ENCODE data around the gene SIRT5. TPM values are rescaled to one million over a fixed set of nuclear protein-coding genes. Genes with fewer than 3 reads are reported as not detected.

The SIRT5 gene
- total and polyA plus RNA-seq, 8 donors: 9.0 to 18.2 (median 16.4) TPM

DNA sequence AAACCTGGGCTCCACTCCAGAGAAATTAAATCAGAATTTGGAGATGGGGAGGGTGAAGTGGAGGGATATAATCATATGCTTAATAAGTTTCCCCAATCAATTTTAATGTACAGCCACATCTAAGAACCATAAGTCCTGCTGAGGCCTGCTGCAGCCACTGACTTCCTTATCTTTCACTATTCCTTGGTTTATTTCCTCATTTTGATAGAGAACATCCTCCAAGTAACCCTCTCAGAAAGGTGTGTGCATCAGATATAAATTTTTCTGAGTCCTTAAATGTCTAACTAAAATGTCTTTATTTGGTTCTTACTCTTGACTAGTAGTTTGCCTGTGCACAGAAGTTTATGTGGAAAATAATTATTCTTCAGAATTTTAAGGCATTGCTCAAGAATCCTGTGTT, 23.7 kb upstream of the SIRT5 start:
- Histone ChIP-seq H3K4me1 (no peaks in the 10 kb centered on the region), H3K27ac (no peak overlapping the region), H3K9me3 (no peaks in the 10 kb centered on the region), H3K36me3 (no peaks in the 10 kb centered on the region), H3K4me3 (no peak overlapping the region), H3K27me3 (no peaks in the 10 kb centered on the region)
- DNase-seq (no peak), ATAC-seq (no peak)
- TF ChIP-seq, protein P1, sequence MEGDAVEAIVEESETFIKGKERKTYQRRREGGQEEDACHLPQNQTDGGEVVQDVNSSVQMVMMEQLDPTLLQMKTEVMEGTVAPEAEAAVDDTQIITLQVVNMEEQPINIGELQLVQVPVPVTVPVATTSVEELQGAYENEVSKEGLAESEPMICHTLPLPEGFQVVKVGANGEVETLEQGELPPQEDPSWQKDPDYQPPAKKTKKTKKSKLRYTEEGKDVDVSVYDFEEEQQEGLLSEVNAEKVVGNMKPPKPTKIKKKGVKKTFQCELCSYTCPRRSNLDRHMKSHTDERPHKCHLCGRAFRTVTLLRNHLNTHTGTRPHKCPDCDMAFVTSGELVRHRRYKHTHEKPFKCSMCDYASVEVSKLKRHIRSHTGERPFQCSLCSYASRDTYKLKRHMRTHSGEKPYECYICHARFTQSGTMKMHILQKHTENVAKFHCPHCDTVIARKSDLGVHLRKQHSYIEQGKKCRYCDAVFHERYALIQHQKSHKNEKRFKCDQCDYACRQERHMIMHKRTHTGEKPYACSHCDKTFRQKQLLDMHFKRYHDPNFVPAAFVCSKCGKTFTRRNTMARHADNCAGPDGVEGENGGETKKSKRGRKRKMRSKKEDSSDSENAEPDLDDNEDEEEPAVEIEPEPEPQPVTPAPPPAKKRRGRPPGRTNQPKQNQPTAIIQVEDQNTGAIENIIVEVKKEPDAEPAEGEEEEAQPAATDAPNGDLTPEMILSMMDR (IDR thresholded peaks at IDR 0.05): no peak
- intact Hi-C loops (cut with DNase I): no loop called here

DNA sequence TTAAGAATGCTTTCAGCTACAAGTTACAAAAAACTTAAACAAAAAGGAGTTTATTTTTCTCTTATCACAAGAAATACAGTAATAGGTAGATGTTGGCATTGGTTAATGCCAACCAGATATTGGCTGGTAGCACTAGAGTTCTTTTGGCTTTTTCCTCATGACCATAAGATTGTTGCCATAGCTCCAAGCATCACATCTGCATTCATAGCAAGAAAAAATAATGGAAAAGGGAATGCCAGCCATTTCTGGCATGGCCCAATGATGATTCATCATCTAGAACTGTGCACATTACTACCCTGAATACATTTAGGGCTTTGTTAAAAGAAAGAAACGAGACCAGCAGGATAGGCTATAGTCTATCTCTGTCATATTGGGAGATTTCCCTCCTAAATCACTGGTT, 20.8 kb upstream of the SIRT5 start:
- peaks cover 0 to 2% of the 10 kb centered on the region in 2 donors for H3K4me1 ChIP-seq
- intact Hi-C loops (cut with DNase I): no loop called here
- no peaks in the 10 kb centered on the region for H3K36me3 ChIP-seq
- ATAC-seq: no peak
- TF ChIP-seq, protein P1 (IDR thresholded peaks at IDR 0.05): no peak
- peak overlapping the region in 1 of 2 donors; percentile 67 for H3K27ac ChIP-seq
- no peak for DNase-seq
- no peaks in the 10 kb centered on the region for H3K9me3 ChIP-seq
- H3K27me3 ChIP-seq: no peaks in the 10 kb centered on the region
- H3K4me3 ChIP-seq: no peak overlapping the region

DNA sequence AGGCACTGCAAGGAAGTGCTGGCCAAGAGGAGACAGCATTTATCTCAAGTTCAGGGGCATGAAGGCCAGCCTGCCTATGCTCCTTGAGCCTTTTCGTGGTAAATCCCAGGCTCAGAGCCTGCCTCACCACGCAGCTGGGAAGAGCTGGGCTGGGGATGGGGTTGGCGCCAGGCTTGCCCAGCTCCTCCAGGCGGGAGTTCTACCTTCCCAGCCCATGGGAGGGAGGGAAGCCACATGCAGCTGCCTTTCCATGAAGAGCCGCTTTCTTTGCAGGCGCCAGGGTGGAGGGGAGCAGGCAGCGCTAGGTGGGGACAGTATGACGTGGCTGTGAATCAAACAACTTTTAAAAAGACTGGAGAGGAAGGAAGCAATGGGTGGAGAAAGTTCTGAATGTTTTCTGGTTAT, 19.5 kb upstream of the SIRT5 start:
- Histone ChIP-seq H3K27me3 (no peaks in the 10 kb centered on the region), H3K4me3 (no peak overlapping the region), H3K27ac (peak overlapping the region in 1 of 2 donors; percentile 67), H3K36me3 (no peaks in the 10 kb centered on the region), H3K9me3 (no peaks in the 10 kb centered on the region), H3K4me1 (peaks cover 0 to 10% of the 10 kb centered on the region in 2 donors)
- ATAC-seq: peak; percentile 54
- TF ChIP-seq, protein P1 (IDR thresholded peaks at IDR 0.05): no peak
- DNase-seq: peak in 1 of 4 donors; percentile 19
- intact Hi-C loops (cut with DNase I): no loop called here

DNA sequence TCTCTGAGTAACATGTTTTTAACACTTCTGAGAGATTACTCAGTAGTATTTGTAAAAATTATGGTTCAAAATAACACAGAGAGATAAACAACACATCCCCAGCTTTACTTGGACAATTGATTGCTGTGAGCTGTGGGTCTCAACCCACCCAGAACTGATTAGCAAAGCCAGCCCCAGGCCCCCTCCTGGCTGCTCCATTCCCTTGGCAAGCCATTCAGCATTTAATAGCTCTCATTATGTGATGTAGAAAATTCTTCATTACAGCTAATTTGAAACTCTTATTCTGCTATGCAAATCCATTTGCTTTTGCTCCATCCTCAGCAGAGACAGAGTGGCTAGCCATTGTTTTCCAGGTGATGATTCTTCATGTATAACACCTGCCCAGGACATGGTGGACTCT, 16.6 kb upstream of the SIRT5 start:
- Histone ChIP-seq H3K4me3 (no peak overlapping the region), H3K27me3 (no peaks in the 10 kb centered on the region), H3K27ac (no peak overlapping the region), H3K9me3 (no peaks in the 10 kb centered on the region), H3K36me3 (no peaks in the 10 kb centered on the region), H3K4me1 (peaks cover 0 to 24% of the 10 kb centered on the region in 2 donors)
- ATAC-seq: no peak
- DNase-seq: no peak
- intact Hi-C loops (cut with DNase I): no loop called here
- TF ChIP-seq, protein P1 (IDR thresholded peaks at IDR 0.05): no peak

DNA sequence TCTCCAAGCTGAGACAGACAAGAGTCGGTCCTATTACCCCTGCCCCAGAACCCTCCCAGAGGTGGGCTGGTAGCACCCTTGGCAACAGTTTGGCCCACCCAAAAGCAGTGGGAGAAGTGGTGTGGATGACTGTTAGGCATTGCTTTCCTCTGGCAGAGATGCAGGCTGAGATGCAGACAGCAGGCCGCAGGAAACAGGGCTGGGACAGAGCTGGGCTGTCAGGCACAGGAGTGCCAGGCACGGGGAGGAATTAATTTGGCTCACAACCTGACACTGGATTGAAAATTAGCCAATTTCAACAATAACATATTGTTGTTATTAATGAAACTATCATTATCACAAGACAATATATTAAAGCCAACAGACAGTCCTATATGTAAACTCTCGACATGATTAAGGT, 15.7 kb upstream of the SIRT5 start:
- H3K4me3 ChIP-seq: no peak overlapping the region
- TF ChIP-seq, protein P1 (IDR thresholded peaks at IDR 0.05): no peak
- H3K27me3 ChIP-seq: no peaks in the 10 kb centered on the region
- intact Hi-C loops (cut with DNase I): no loop called here
- H3K9me3 ChIP-seq: no peaks in the 10 kb centered on the region
- ATAC-seq: no peak
- H3K27ac ChIP-seq: peak overlapping the region in 1 of 2 donors; percentile 48
- H3K4me1 ChIP-seq: peaks cover 0 to 24% of the 10 kb centered on the region in 2 donors
- H3K36me3 ChIP-seq: no peaks in the 10 kb centered on the region
- DNase-seq: no peak

Data from left lung (tissue), 10 donors.